NCI-H526 treated with DMSO at 0.1 percent for 48 hours (cell line): ENCODE measurements around the gene AUTS2.
A peak's percentile ranks its signal among the peaks of the same experiment; 100 is the strongest.

Source experiments
- DNase-seq: peaks from one replicate; lab custom pipeline; 2025; lab: John Stamatoyannopoulos, UW

The AUTS2 gene

GRCh38 chr7:70384891-70385290 lies 786.6 kb downstream of the AUTS2 start:
- no peak for DNase-seq

- no peak for DNase-seq
Measured at GRCh38 chr7:70387217-70387616, 788.9 kb downstream of the AUTS2 start.

GRCh38 chr7:70389531-70390151 lies 791.4 kb downstream of the AUTS2 start:
- no peak for DNase-seq

GRCh38 chr7:70390251-70390650 lies 792.0 kb downstream of the AUTS2 start:
- no peak for DNase-seq

GRCh38 chr7:70392256-70392876 lies 794.1 kb downstream of the AUTS2 start:
- no peak for DNase-seq

- no peak for DNase-seq
Measured at GRCh38 chr7:70392877-70393435, 794.7 kb downstream of the AUTS2 start.

- no peak for DNase-seq
Measured at GRCh38 chr7:70393956-70394355, 795.7 kb downstream of the AUTS2 start.

- DNase-seq: peak; percentile 50
Measured at GRCh38 chr7:70400829-70401380, 802.6 kb downstream of the AUTS2 start.

- DNase-seq: no peak
Measured at GRCh38 chr7:70402069-70402468, 803.8 kb downstream of the AUTS2 start.

- DNase-seq: no peak
Measured at GRCh38 chr7:70405241-70405640, 807.0 kb downstream of the AUTS2 start.

- DNase-seq: no peak
Measured at GRCh38 chr7:70406186-70406949, 808.1 kb downstream of the AUTS2 start.

- no peak for DNase-seq
Measured at GRCh38 chr7:70406950-70407209, 808.6 kb downstream of the AUTS2 start.

- DNase-seq: no peak
Measured at GRCh38 chr7:70408477-70408876, 810.2 kb downstream of the AUTS2 start.

GRCh38 chr7:70408891-70409290 lies 810.6 kb downstream of the AUTS2 start:
- DNase-seq: no peak

GRCh38 chr7:70410134-70410750 lies 812.0 kb downstream of the AUTS2 start:
- DNase-seq: no peak

- no peak for DNase-seq
Measured at GRCh38 chr7:70414368-70414767, 816.1 kb downstream of the AUTS2 start.

GRCh38 chr7:70415179-70415972 lies 817.1 kb downstream of the AUTS2 start:
- no peak for DNase-seq

- peak; percentile 66 for DNase-seq
Measured at GRCh38 chr7:70416347-70416985, 818.2 kb downstream of the AUTS2 start.

GRCh38 chr7:70416986-70417655 lies 818.8 kb downstream of the AUTS2 start:
- peak; percentile 28 for DNase-seq

GRCh38 chr7:70419526-70420380 lies 821.5 kb downstream of the AUTS2 start:
- no peak for DNase-seq
